ENCODE data around the gene PSORS1C1. TPM values are rescaled to one million over a fixed set of nuclear protein-coding genes. Genes with fewer than 3 reads are reported as not detected.

The PSORS1C1 gene
- total and polyA plus RNA-seq, 2 experiments from 2014 or later: 1.4 to 4.6 TPM

DNA sequence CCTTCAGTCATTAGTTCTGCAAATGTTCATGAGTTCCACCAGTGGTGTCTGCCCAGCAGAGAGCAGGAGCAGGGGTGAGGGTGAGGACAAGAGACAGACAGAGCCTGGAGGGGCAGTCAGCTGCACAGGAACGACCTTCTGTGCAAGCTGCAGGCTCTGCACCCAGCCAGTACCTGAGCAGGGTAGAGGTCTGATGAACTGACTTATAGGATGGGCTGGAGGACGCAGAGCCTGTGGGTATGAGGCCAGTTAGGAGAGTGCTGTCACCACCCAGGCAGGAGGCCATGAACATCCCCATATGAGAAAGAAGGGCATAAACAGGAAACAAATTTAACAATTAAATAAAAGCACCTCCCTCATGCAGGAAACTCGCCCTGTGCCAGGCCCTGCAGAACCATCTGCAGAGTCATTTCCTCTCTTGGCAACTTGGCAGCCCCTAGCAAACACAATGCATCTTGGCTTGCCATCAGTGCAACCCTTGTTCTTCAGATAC is 20.2 kb upstream of the PSORS1C1 start:
- no peak overlapping the region for H3K27ac ChIP-seq
- TF ChIP-seq, protein P1, sequence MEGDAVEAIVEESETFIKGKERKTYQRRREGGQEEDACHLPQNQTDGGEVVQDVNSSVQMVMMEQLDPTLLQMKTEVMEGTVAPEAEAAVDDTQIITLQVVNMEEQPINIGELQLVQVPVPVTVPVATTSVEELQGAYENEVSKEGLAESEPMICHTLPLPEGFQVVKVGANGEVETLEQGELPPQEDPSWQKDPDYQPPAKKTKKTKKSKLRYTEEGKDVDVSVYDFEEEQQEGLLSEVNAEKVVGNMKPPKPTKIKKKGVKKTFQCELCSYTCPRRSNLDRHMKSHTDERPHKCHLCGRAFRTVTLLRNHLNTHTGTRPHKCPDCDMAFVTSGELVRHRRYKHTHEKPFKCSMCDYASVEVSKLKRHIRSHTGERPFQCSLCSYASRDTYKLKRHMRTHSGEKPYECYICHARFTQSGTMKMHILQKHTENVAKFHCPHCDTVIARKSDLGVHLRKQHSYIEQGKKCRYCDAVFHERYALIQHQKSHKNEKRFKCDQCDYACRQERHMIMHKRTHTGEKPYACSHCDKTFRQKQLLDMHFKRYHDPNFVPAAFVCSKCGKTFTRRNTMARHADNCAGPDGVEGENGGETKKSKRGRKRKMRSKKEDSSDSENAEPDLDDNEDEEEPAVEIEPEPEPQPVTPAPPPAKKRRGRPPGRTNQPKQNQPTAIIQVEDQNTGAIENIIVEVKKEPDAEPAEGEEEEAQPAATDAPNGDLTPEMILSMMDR (IDR thresholded peaks at IDR 0.05; ENCODE audit: poor library complexity): no peak
- no peaks in the 10 kb centered on the region for H3K9me3 ChIP-seq (ENCODE audit: low read depth)
- peaks cover 3% of the 10 kb centered on the region for H3K4me1 ChIP-seq (ENCODE audit: insufficient read depth)
- no peak for DNase-seq (ENCODE audit: low spot score)
- no peaks in the 10 kb centered on the region for H3K9me2 ChIP-seq (replicated peaks; ENCODE audit: insufficient read depth)
- H3K79me2 ChIP-seq: no peaks in the 10 kb centered on the region
- no peaks in the 10 kb centered on the region for H3K36me3 ChIP-seq (replicated peaks; ENCODE audit: insufficient read depth, low read depth)
- H3K4me2 ChIP-seq: no peak overlapping the region
- WGBS (ENCODE audit: low lambda C conversion rate, missing lambda C conversion rate): 57% methylated on average over 3 of the region's 3 CpGs
- H3K4me3 ChIP-seq: no peak overlapping the region
- no peaks in the 10 kb centered on the region for H4K20me1 ChIP-seq (ENCODE audit: insufficient read depth, poor library complexity, severe bottlenecking)
- H2AFZ ChIP-seq: no peak overlapping the region
- H3K27me3 ChIP-seq: no peaks in the 10 kb centered on the region

DNA sequence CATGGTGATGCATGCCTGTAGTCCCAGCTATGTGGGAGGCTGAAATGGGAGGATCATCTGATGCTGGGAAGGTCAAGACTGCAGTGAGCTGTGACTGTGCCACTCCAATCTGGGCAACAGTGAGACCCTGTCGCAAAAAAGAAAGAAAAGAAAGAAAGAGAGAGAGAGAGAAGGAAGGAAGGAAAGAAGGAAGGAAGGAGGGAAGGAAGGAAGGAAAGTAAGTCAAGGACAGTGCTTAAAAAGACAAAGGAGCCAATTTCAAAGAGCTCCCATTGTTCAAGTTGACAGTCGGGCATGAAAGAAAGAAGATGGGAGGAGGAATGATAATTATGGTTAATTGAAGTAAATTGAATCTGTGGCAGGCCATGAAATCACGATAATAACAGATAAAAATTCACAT is 18.4 kb upstream of the PSORS1C1 start:
- H3K27me3 ChIP-seq: no peaks in the 10 kb centered on the region
- H3K9me2 ChIP-seq (replicated peaks; ENCODE audit: insufficient read depth): no peaks in the 10 kb centered on the region
- H3K36me3 ChIP-seq (replicated peaks; ENCODE audit: insufficient read depth, low read depth): no peaks in the 10 kb centered on the region
- no peak for DNase-seq (ENCODE audit: low spot score)
- no peak overlapping the region for H2AFZ ChIP-seq
- no peaks in the 10 kb centered on the region for H3K79me2 ChIP-seq
- no peak for TF ChIP-seq EZH2phosphoT487 (IDR thresholded peaks at IDR 0.05; ENCODE audit: low read depth, severe bottlenecking, unreplicated experiment)
- TF ChIP-seq, protein P1 (IDR thresholded peaks at IDR 0.05; ENCODE audit: poor library complexity): no peak
- TF ChIP-seq EZH2 (IDR thresholded peaks at IDR 0.05; ENCODE audit: borderline replicate concordance): no peak
- peaks cover 3% of the 10 kb centered on the region for H3K4me1 ChIP-seq (ENCODE audit: insufficient read depth)
- no peak overlapping the region for H3K4me2 ChIP-seq
- H3K9me3 ChIP-seq (ENCODE audit: low read depth): no peaks in the 10 kb centered on the region
- H3K4me3 ChIP-seq: no peak overlapping the region
- WGBS (ENCODE audit: low lambda C conversion rate, missing lambda C conversion rate): 85% methylated on average over 3 of the region's 3 CpGs
- H3K27ac ChIP-seq: no peak overlapping the region
- no peaks in the 10 kb centered on the region for H4K20me1 ChIP-seq (ENCODE audit: insufficient read depth, poor library complexity, severe bottlenecking)

DNA sequence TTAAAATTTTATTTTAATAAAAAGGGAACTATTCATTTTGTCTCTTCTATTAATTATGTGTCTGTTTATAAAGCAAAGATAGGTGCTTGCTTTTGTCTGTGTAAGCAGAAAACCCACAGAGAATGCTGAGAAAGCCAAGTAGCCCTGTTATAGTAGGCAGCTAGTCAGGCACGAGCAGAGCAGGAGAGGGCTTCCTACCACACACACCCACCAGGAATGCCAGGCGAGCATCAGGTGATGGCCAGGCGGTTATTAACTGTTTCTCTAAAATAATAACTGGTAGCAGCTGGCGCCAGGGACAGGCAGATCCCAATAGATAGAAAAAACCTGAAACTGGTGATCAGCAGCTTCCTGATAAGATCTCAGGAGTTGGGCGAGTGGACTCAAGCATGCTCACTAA is 17.9 kb upstream of the PSORS1C1 start:
- H3K4me2 ChIP-seq: no peak overlapping the region
- no peak overlapping the region for H3K4me3 ChIP-seq
- H4K20me1 ChIP-seq (ENCODE audit: insufficient read depth, poor library complexity, severe bottlenecking): no peaks in the 10 kb centered on the region
- no peak for DNase-seq (ENCODE audit: low spot score)
- TF ChIP-seq, protein P1 (IDR thresholded peaks at IDR 0.05; ENCODE audit: poor library complexity): no peak
- no peak for TF ChIP-seq EZH2phosphoT487 (IDR thresholded peaks at IDR 0.05; ENCODE audit: low read depth, severe bottlenecking, unreplicated experiment)
- 84% methylated on average over 5 of the region's 5 CpGs for WGBS (ENCODE audit: low lambda C conversion rate, missing lambda C conversion rate)
- no peaks in the 10 kb centered on the region for H3K27me3 ChIP-seq
- no peaks in the 10 kb centered on the region for H3K9me2 ChIP-seq (replicated peaks; ENCODE audit: insufficient read depth)
- no peaks in the 10 kb centered on the region for H3K79me2 ChIP-seq
- H3K4me1 ChIP-seq (ENCODE audit: insufficient read depth): peaks cover 3% of the 10 kb centered on the region
- H3K27ac ChIP-seq: no peak overlapping the region
- H3K36me3 ChIP-seq (replicated peaks; ENCODE audit: insufficient read depth, low read depth): no peaks in the 10 kb centered on the region
- H2AFZ ChIP-seq: no peak overlapping the region
- H3K9me3 ChIP-seq (ENCODE audit: low read depth): no peaks in the 10 kb centered on the region

GRCh38 chr6:31098449-31098938 is 16.1 kb upstream of the PSORS1C1 start:
- no peak for TF ChIP-seq EZH2 (IDR thresholded peaks at IDR 0.05; ENCODE audit: borderline replicate concordance)
- TF ChIP-seq, protein P1 (IDR thresholded peaks at IDR 0.05; ENCODE audit: poor library complexity): no peak
- no peak for TF ChIP-seq EZH2phosphoT487 (IDR thresholded peaks at IDR 0.05; ENCODE audit: low read depth, severe bottlenecking, unreplicated experiment)
- WGBS (ENCODE audit: low lambda C conversion rate, missing lambda C conversion rate): over 99% methylated on average over 4 of the region's 4 CpGs
- H3K79me2 ChIP-seq: no peaks in the 10 kb centered on the region
- H3K4me2 ChIP-seq: no peak overlapping the region
- peaks cover 3% of the 10 kb centered on the region for H3K4me1 ChIP-seq (ENCODE audit: insufficient read depth)
- no peak overlapping the region for H3K27ac ChIP-seq
- no peaks in the 10 kb centered on the region for H3K27me3 ChIP-seq
- no peaks in the 10 kb centered on the region for H4K20me1 ChIP-seq (ENCODE audit: insufficient read depth, poor library complexity, severe bottlenecking)
- H3K4me3 ChIP-seq: no peak overlapping the region
- H2AFZ ChIP-seq: no peak overlapping the region
- DNase-seq (ENCODE audit: low spot score): no peak
- no peaks in the 10 kb centered on the region for H3K9me3 ChIP-seq (ENCODE audit: low read depth)
- H3K36me3 ChIP-seq (replicated peaks; ENCODE audit: insufficient read depth, low read depth): no peaks in the 10 kb centered on the region
- H3K9me2 ChIP-seq (replicated peaks; ENCODE audit: insufficient read depth): no peaks in the 10 kb centered on the region
